Endothelial cell of umbilical vein (primary cell): Measurements from ENCODE around the gene CELSR2.

ENCODE experiments used
- EZH2 ChIP-seq: IDR thresholded peaks from 2 replicates; pipeline ENCODE4 v1.6.1; 2012; ENCODE audit warnings: borderline replicate concordance, low read depth, mild to moderate bottlenecking, moderate library complexity, low read length, inconsistent platforms; ENCODE audit not compliant: severe bottlenecking
- FOS ChIP-seq: IDR thresholded peaks from 2 replicates; pipeline ENCODE4 v1.6.1; 2011; ENCODE audit warnings: mild to moderate bottlenecking, low read length, moderate library complexity, borderline replicate concordance; ENCODE audit not compliant: insufficient read depth
- GATA2 ChIP-seq: IDR thresholded peaks from 2 replicates; pipeline ENCODE4 v1.7.0; 2011; ENCODE audit warnings: low read depth, mild to moderate bottlenecking, moderate library complexity, mixed read lengths, low read length; ENCODE audit not compliant: insufficient read length, insufficient read depth
- POLR2A ChIP-seq: IDR thresholded peaks from 2 replicates; pipeline ENCODE4 v1.6.1; 2012; ENCODE audit warnings: low read depth, mild to moderate bottlenecking, control low read depth, low read length
- POLR2AphosphoS5 ChIP-seq: IDR thresholded peaks from 2 replicates; pipeline ENCODE4 v1.6.1; 2012; ENCODE audit warnings: low read depth, mild to moderate bottlenecking, control low read depth, low read length, moderate library complexity; ENCODE audit not compliant: insufficient read depth
- TF ChIP-seq, protein P1 (sequence below), 2 donors: IDR thresholded peaks; 1 replicate in 1 of 2; 2 replicates in 1 of 2; pipeline ENCODE4 v1.5.1; 2011; ENCODE audit warnings: low read length in 2 of 2, mild to moderate bottlenecking in 2 of 2, moderate library complexity in 2 of 2, control low read depth in 1 of 2, inconsistent platforms in 1 of 2, low read depth in 1 of 2; ENCODE audit not compliant: insufficient read depth in 1 of 2; ENCODE audit errors: extremely low read depth in 1 of 2
- TF ChIP-seq, protein P2 (sequence below): IDR thresholded peaks from 2 replicates; pipeline ENCODE4 v1.6.1; 2011; ENCODE audit not compliant: insufficient read depth, insufficient read length

DNA sequence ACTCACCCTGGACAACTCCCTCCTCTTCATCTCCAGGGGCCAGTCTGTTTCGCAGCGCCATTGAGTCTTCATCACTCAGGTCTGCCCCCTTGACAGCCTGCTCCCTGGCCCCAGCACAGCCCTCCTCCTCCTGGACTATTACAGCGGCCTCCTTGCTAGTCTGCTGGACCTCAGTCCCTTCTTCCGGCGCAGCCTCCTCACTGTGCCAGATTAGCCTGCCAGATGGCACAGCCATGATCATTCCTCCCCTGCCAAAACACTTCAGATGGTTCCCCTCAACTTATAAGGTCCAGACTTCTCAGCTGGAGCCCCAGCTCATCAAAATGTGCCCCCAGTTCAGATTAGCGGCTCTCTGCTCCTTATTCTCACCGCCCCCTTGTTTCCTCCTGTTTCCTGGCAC lies 7.0 kb upstream of the CELSR2 start:
- TF ChIP-seq EZH2: no peak
- no peak for TF ChIP-seq POLR2A
- TF ChIP-seq, protein P1, sequence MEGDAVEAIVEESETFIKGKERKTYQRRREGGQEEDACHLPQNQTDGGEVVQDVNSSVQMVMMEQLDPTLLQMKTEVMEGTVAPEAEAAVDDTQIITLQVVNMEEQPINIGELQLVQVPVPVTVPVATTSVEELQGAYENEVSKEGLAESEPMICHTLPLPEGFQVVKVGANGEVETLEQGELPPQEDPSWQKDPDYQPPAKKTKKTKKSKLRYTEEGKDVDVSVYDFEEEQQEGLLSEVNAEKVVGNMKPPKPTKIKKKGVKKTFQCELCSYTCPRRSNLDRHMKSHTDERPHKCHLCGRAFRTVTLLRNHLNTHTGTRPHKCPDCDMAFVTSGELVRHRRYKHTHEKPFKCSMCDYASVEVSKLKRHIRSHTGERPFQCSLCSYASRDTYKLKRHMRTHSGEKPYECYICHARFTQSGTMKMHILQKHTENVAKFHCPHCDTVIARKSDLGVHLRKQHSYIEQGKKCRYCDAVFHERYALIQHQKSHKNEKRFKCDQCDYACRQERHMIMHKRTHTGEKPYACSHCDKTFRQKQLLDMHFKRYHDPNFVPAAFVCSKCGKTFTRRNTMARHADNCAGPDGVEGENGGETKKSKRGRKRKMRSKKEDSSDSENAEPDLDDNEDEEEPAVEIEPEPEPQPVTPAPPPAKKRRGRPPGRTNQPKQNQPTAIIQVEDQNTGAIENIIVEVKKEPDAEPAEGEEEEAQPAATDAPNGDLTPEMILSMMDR (IDR thresholded peaks at IDR 0.05; ENCODE audit: extremely low read depth in 1 of 2, insufficient read depth in 1 of 2, low read depth in 1 of 2, low read length in 2 of 2): no peak
- TF ChIP-seq, protein P2, sequence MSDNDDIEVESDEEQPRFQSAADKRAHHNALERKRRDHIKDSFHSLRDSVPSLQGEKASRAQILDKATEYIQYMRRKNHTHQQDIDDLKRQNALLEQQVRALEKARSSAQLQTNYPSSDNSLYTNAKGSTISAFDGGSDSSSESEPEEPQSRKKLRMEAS: no peak
- TF ChIP-seq POLR2AphosphoS5: no peak
- no peak for TF ChIP-seq FOS
- no peak for TF ChIP-seq GATA2
